Endothelial cell of umbilical vein (primary cell): ENCODE data around the gene SNCB.

Experiments used
- FOS ChIP-seq: IDR thresholded peaks from 2 replicates; pipeline ENCODE4 v1.6.1; 2011; ENCODE audit warnings: mild to moderate bottlenecking, low read length, moderate library complexity, borderline replicate concordance; ENCODE audit not compliant: insufficient read depth
- GATA2 ChIP-seq: IDR thresholded peaks from 2 replicates; pipeline ENCODE4 v1.7.0; 2011; ENCODE audit warnings: low read depth, mild to moderate bottlenecking, moderate library complexity, mixed read lengths, low read length; ENCODE audit not compliant: insufficient read length, insufficient read depth
- MAX ChIP-seq: IDR thresholded peaks from 2 replicates; pipeline ENCODE4 v1.6.1; 2011; ENCODE audit not compliant: insufficient read depth, insufficient read length
- POLR2A ChIP-seq: IDR thresholded peaks from 2 replicates; pipeline ENCODE4 v1.6.1; 2012; ENCODE audit warnings: low read depth, mild to moderate bottlenecking, control low read depth, low read length
- POLR2AphosphoS5 ChIP-seq: IDR thresholded peaks from 2 replicates; pipeline ENCODE4 v1.6.1; 2012; ENCODE audit warnings: low read depth, mild to moderate bottlenecking, control low read depth, low read length, moderate library complexity; ENCODE audit not compliant: insufficient read depth
- TF ChIP-seq, protein P1 (sequence below), 2 donors: IDR thresholded peaks; 1 replicate in 1 of 2; 2 replicates in 1 of 2; pipeline ENCODE4 v1.5.1; 2011; ENCODE audit warnings: low read length in 2 of 2, mild to moderate bottlenecking in 2 of 2, moderate library complexity in 2 of 2, control low read depth in 1 of 2, inconsistent platforms in 1 of 2, low read depth in 1 of 2; ENCODE audit not compliant: insufficient read depth in 1 of 2; ENCODE audit errors: extremely low read depth in 1 of 2

DNA sequence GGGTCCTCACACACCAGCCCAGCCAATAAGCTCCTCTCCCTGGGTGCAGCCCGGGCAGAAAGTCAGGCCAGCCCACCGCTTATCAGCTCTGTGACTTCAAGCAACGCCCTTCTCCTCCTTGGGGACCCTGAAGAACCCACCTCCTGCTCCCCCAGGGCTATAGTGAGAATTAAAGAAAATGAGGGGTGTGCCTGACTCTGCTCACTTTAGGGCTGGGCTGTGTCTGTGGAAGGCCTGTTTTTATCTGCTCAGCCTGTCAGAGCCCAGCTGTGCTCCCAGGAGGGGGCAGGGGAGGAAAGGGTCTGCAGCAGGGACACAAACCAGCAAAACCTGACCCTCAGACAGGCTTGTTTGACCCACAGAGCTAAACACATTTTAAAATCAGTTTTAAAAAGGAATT lies 24.3 kb downstream of the SNCB start:
- TF ChIP-seq, protein P1, sequence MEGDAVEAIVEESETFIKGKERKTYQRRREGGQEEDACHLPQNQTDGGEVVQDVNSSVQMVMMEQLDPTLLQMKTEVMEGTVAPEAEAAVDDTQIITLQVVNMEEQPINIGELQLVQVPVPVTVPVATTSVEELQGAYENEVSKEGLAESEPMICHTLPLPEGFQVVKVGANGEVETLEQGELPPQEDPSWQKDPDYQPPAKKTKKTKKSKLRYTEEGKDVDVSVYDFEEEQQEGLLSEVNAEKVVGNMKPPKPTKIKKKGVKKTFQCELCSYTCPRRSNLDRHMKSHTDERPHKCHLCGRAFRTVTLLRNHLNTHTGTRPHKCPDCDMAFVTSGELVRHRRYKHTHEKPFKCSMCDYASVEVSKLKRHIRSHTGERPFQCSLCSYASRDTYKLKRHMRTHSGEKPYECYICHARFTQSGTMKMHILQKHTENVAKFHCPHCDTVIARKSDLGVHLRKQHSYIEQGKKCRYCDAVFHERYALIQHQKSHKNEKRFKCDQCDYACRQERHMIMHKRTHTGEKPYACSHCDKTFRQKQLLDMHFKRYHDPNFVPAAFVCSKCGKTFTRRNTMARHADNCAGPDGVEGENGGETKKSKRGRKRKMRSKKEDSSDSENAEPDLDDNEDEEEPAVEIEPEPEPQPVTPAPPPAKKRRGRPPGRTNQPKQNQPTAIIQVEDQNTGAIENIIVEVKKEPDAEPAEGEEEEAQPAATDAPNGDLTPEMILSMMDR (IDR thresholded peaks at IDR 0.05; ENCODE audit: extremely low read depth in 1 of 2, insufficient read depth in 1 of 2, low read depth in 1 of 2, low read length in 2 of 2): no peak
- TF ChIP-seq FOS (no peak), POLR2AphosphoS5 (no peak), MAX (no peak), POLR2A (no peak), GATA2 (no peak)
